NCI-H146 treated with DMSO at 0.1 percent for 48 hours (cell line): ENCODE results near the gene LGR5.

Experiments used
- DNase-seq: peaks from one replicate; lab custom pipeline; 2025; ENCODE audit not compliant: unreplicated experiment; lab: John Stamatoyannopoulos, UW

The LGR5 gene, protein sequence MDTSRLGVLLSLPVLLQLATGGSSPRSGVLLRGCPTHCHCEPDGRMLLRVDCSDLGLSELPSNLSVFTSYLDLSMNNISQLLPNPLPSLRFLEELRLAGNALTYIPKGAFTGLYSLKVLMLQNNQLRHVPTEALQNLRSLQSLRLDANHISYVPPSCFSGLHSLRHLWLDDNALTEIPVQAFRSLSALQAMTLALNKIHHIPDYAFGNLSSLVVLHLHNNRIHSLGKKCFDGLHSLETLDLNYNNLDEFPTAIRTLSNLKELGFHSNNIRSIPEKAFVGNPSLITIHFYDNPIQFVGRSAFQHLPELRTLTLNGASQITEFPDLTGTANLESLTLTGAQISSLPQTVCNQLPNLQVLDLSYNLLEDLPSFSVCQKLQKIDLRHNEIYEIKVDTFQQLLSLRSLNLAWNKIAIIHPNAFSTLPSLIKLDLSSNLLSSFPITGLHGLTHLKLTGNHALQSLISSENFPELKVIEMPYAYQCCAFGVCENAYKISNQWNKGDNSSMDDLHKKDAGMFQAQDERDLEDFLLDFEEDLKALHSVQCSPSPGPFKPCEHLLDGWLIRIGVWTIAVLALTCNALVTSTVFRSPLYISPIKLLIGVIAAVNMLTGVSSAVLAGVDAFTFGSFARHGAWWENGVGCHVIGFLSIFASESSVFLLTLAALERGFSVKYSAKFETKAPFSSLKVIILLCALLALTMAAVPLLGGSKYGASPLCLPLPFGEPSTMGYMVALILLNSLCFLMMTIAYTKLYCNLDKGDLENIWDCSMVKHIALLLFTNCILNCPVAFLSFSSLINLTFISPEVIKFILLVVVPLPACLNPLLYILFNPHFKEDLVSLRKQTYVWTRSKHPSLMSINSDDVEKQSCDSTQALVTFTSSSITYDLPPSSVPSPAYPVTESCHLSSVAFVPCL

DNA sequence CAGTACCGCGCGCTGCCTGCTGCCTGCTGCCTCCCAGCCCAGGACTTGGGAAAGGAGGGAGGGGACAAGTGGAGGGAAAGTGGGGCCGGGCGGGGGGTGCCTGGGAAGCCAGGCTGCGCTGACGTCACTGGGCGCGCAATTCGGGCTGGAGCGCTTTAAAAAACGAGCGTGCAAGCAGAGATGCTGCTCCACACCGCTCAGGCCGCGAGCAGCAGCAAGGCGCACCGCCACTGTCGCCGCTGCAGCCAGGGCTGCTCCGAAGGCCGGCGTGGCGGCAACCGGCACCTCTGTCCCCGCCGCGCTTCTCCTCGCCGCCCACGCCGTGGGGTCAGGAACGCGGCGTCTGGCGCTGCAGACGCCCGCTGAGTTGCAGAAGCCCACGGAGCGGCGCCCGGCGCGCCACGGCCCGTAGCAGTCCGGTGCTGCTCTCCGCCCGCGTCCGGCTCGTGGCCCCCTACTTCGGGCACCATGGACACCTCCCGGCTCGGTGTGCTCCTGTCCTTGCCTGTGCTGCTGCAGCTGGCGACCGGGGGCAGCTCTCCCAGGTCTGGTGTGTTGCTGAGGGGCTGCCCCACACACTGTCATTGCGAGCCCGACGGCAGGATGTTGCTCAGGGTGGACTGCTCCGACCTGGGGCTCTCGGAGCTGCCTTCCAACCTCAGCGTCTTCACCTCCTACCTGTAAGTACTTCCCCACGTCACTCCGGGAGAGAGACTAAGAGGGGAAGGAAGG lies at the start of gene LGR5:
TSS of gene LGR5 (plus strand) at position 186 of the 732 bp plus-strand sequence. CDS start at position 469, 283 bp downstream.
- DNase-seq, result no peak

DNA sequence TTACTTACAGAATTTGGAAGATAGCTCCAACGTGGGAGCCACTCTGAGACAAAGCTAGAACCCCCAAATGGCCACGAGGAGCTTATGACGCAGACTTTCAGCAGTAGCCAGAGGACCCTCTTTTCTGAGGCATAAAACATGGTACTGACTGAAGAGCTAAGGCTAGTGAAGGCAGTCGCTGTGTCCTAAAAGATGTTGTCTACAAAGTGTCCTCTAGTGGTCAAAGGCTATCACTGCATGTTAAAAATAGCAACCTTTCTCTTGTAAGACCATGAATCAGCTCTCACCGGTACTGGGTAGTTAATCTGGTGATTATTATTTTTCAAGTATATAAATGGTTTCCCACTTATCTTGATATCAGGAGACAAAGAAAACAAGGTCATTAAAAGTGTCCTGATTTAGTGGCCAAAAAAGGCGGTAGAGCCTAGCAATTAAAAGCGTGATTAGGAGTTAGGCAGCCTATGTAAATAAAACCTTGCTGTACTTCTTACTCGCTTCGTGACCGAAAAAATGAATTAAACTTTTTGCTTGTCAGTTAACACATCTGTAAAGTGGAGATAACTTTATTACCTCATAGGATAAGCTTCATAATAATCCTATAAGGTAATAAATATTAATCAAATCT lies 47.0 kb upstream of the LGR5 start:
- peak; percentile 50 for DNase-seq

DNA sequence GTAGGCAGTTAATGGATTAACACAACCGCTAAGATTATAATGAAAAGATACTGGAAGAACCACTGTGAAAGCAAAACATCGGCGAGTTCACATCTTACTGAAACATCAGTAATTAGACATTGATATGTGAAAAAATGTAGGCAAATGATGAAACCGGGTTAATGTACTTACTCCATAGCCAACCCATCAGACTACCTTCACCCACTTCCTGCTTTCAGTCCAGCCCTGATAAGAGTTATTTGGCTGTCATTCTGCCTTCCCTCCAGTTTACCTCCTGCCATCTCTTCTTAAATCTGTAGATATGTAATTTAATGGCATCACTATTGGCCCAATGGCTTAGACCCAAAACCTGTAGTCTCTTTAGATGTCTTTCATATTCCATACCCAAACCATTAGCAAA lies 46.0 kb upstream of the LGR5 start:
- DNase-seq, result no peak

DNA sequence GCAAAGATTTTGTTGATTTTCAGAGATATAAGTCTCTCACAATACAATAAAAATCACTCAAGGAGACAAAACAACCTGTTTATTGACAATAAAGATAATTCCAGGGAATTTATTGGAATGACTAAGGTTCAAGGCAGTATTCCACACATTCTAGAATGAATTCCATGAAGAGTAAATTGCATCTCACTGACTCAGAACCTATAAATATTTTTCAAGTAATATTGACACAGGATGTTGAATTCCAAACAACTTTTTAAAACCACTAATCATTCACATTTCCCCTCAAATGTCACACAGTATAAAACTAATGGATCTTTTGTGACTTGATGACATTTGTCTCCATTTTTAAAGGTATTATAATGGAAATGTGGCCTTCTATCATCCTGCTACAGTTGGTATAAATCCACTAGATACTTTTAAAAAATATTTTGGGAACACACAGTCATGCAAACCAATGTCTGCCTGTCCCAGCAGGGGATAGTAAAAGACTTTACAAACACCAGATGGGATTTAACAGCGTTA lies 42.1 kb upstream of the LGR5 start:
- no peak for DNase-seq

DNA sequence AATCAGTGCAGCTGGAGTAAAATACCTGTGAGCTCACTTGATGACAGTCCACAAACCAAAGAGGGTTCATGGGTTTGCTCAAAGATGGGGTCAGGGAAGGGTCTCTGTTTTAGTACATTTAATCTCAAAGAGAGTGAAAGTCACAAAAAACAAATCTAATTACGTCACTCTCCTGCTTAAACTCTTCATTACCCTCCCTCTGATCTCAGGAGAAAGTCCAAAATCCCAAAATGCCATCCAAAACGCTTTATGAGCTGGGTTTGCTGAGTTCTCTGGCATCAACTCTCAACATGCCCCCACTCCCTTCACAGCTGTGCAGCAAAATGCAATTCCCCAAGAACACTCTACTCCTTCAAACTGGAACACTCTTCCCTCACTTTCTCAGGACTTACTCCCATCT lies 40.4 kb upstream of the LGR5 start:
- no peak for DNase-seq

DNA sequence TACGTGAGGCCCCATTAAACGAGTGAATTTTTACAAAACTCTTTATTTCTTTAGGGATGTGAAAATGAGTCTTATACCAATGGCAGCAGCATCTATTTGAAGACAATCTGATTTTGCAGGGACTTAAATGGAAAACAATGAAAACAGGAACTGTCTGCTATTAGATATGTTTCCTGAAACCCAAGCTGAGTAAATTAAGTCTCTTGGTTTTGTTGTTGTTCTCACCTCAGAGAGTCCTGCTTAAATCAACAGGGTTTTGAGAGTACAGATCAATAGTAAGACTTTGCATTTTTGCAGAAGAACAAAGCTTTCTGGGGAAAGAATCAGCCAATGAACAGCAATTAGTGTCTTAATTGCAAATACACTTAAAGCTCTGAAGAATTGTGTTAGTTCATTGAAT lies 39.1 kb upstream of the LGR5 start:
- no peak for DNase-seq

DNA sequence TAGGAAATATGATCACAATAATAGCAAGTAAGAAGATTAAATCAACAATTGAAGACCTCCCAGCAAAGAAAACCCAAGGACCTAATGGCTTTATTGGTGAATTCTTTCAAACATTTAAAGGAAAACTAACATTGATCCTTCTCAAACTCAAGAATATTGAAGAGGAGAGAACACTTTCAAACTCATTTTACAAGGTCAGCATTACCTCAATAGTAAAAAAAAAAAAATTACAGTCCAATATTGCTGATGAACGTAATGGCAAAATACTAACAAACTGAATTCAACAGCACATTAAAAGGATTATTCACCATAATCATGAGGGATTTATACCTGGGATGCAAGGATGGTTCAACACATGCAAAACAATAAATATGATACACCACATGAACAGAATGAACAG lies 33.7 kb upstream of the LGR5 start:
- no peak for DNase-seq

DNA sequence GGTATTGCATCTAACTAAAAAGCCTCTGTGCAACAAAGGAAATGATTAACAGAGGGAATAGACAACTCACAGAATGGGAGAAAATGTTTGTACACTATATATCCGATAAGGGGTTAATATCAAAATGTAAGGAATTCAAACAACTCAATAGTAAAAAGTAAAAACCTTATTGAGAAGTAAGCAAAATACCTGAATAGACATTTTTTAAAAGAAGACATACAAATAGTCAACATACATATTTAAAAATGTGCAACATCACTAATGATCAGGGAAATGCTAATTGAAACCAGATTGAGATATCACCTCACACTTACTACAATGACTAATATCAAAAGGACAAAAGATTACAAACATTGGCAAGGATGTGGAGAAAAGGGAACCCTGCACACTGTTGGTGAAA lies 31.9 kb upstream of the LGR5 start:
- no peak for DNase-seq

DNA sequence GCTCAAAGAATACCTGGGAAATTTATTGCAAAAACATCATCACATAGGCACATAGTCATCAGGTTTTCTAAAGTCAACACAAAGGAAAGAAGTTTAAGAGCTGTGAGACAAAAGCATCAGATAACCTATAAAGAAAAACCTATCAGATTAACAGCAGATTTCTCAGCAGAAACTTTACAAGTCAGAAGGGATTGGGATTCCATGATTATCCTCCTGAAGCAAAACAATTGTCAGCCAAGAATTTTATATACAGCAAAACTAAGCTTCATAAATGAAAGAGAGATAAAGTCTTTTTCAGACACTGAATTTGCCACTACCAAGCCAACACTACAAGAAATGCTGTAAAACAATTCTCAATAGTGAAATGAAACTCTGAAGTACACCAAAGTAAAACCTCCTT lies 28.8 kb upstream of the LGR5 start:
- no peak for DNase-seq

DNA sequence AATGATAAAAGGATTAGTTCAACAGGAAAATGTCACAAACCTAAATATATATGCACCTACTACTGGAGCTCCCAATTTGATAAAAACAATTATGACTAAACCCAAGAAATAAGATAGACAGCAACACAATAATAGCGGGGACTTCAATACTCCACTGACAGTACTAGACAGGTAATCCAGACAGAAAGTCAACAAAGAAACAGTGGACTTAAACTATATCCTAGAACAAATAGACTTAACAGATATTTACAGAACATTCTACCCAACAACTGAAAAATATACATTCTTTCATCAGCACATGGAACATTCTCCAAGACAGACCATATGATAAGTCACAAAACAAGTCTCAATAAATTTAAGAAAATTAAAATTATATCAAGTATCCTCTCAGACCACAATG lies 28.0 kb upstream of the LGR5 start:
- no peak for DNase-seq

DNA sequence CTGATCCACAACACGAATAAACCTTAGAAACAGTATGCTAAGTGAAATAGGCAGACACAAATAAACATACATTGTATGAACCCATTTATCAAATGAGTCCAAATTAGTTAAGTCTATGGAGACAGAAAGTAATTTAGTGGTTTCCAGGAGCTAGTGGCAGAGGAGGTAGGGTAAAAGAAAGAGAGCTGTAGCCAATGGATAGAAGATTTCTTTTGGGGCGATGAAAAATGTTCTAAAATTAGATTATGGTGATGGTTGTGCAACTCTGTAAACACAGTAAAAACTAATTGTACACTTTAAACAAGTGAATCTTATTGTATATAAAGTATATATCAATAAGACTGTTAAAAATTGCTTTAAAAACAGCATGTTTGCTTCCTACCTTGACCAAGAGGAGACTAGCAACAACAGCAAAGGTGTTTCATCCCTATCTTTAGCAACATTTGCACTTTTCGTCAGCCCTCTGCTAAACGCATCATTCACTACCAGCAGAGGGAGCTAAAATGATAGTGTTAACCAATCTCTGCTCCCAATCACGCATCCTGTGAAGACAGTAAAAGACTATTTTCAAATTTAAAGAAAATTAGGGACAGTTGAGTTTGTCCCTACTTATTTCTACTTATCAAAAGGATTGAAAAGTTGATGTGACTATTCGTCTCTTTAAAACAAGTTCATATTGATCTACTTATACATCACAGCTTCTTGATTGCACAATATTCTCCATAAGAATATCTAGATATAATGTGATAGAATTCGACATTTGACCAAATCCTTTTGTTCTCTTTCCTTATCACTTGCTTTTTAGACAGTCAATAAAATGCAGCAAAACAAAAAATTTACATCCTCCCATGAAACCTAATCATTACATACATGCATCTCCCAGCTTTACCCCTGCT lies 24.0 kb upstream of the LGR5 start:
- peak; percentile 14 for DNase-seq

DNA sequence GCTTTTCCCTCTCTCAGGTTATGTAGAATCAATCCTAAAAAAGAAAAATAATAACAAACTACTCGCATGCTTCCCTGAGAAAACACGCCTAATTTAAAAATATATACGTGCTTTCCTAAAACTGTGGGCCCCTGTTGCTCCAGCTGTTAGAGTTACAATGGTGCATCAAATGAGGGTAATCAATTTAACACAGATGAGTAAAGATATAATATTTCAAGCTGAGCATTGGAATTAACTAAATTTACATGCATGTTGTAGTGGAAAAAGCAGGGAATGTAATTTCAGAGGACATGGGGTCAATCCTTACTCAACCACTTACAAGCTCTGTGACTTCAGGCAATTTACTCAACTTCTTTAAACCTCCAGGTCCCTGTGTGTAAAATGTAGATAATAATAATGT lies 22.4 kb upstream of the LGR5 start:
- no peak for DNase-seq

DNA sequence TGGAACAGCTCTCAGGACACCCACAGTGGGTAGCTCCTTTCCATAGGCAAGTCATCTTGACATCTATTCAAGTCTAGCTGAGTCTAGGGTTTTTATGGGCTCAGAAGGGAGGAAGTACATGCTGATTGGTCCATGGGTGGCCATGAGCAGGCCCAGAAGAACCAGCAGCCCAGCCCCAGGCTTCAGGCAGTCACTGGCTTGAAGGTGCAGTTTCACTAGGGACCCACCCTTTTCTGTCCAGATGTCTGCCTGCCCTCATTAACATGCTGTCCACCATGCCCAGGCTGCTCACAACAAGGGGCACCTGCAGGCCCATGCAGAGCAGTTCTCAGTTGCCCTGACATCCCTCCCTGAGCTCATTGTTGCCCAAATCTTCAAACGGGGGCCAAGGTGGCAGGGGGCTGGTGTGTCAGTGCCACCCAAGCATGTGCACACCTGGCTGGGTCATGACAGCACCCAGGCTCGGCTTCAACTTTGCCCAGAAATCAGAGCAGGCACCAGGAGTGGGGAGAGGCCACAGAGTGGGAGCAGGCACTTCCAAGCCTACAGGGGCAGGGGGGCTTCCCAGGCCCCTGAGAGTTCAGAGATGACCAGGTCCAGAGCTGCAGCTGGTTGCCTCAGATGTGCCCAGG lies 18.7 kb upstream of the LGR5 start:
- no peak for DNase-seq

DNA sequence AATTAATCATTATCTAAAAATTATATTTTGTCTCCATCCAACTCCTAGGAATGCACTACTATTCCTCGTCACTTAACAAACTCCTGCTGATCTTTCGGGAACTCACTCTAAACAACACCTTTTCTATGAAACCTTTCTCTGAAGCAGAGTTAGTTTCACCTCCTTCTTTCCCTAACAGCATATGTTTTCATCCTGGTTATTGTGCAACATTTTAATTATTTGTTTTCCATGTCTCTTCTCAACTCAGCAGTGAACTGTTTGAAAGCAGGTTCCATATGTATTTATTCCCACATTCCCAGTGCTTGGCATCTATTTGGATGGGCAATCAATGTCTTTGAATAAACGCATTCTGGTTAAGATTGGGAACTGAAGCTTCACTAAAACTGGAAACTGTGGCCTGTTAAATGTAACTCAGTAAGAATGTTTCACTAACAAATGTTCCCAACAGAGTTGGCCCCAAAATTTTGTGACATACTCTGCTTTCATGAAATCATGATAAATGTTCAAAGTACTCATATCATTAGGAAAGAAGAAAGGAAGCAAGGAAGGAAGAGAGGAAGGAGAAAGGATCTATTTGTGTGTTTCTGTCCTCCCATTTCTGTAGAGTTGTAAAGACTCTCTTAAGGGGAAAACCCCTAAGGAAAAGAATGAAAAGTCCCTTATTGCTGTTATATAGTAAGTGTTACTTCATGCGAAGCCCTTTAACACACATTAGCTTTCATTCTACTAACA lies 13.9 kb upstream of the LGR5 start:
- DNase-seq, result no peak

DNA sequence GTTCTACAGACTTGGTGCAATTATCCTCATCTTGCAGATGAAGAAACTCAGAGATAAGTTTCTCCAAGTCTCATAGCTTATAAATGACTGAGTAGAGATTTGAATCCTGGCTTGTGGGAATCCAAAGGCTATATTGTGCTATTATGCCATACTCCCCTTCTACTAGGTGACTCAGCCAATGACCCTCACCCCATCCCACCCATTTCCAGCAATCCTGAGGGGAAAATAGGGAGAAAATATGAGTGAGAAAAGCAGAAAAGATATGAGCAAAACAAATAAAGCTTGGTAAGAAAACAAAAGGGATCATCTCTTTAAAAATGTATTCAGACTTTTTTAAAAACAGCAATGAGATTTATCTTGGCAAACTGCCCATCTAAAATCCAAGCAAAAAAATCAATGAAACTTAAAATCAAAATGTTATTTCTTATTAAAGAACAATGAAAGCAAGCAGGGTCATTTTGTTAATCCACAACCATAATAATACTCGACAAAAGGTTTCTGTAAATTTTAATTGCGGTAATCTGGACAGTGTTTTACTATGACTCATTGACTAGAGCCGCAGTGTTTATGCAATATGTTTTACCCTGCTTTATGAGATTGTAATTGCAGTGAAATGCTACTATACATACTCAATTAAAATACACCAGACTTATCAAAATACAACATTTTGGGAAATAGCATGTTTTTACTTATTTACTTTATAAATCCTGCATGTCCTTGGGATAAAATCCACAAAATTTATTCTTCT lies 13.1 kb upstream of the LGR5 start:
- no peak for DNase-seq

DNA sequence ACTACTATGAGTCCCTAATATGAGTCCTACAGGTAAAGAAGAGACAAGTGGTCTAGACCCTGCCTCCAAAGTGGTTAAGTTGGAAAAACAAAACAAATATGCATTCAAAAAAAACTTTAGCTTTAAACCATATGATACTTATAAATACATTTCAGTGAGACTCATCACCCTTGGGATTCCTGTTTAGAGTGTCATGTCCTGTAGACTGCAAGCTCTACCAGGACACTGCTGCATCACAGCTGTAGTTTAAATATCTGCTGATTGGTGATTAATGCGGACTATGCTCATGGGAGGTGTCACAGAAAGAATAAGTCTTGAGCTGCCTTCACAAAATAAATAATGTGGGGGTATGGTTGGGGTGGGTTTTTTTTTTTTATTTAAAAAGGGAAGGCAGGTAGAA lies 8.8 kb upstream of the LGR5 start:
- DNase-seq, result no peak

DNA sequence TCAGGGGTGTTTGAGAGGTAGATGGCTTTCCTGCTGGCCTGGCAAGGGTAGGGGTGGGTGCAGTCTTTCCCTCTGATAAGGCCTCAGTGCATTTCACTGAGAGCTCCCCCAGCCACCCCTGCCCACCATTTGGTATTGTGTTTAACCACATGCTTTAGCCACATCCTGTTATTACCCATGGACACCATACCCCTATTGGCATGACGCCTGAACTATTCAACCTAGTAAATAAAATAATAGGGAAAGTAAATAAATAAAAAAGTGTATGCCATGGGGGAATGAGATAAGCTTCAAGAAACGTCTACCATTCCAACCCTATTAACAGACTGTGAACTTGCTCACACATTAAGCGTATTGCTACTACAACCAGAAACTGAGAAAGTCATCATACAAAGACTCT lies 7.6 kb upstream of the LGR5 start:
- DNase-seq, result no peak

DNA sequence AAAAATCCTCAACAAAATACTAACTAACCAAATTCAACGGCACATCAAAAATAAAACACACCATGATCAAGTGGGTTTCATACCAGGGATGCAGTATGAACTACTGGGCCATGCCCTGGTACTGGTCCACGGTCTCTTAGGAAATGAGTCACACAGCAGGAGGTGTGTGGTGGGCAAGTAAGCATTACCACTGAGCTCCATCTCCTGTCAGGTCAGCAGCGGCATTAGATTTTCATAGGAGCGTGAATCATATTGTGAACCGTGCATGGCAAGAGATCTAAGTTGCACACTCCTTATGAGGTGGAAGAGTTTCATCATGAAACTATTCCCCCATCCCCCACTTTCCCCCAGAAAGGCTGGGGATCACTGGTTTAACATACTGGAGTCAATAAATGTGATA lies 6.7 kb upstream of the LGR5 start:
- DNase-seq, result no peak
